Measurements from ENCODE around the gene TLR8.

Gene TLR8

GRCh38 chrX:12919620-12920019 is 13.2 kb downstream of the TLR8 start:
- H2AFZ ChIP-seq (ENCODE audit: low read length): no peak overlapping the region
- no peak for DNase-seq
- no peaks in the 10 kb centered on the region for H3K27me3 ChIP-seq (replicated peaks; ENCODE audit: insufficient read depth, low read length)
- no peaks in the 10 kb centered on the region for H3K36me3 ChIP-seq (replicated peaks; ENCODE audit: insufficient read depth, low read length)
- TF ChIP-seq, protein P1, sequence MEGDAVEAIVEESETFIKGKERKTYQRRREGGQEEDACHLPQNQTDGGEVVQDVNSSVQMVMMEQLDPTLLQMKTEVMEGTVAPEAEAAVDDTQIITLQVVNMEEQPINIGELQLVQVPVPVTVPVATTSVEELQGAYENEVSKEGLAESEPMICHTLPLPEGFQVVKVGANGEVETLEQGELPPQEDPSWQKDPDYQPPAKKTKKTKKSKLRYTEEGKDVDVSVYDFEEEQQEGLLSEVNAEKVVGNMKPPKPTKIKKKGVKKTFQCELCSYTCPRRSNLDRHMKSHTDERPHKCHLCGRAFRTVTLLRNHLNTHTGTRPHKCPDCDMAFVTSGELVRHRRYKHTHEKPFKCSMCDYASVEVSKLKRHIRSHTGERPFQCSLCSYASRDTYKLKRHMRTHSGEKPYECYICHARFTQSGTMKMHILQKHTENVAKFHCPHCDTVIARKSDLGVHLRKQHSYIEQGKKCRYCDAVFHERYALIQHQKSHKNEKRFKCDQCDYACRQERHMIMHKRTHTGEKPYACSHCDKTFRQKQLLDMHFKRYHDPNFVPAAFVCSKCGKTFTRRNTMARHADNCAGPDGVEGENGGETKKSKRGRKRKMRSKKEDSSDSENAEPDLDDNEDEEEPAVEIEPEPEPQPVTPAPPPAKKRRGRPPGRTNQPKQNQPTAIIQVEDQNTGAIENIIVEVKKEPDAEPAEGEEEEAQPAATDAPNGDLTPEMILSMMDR (IDR thresholded peaks at IDR 0.05; ENCODE audit: low read length): no peak
- TF ChIP-seq EZH2phosphoT487 (IDR thresholded peaks at IDR 0.05; ENCODE audit: low read length): no peak
- H3K9me2 ChIP-seq (replicated peaks; ENCODE audit: insufficient read depth, low read length): no peaks in the 10 kb centered on the region
- no peaks in the 10 kb centered on the region for H3K9me3 ChIP-seq (replicated peaks; ENCODE audit: insufficient read depth, low read length)
- no peak overlapping the region for H3K9ac ChIP-seq (ENCODE audit: low read length)
- no peaks in the 10 kb centered on the region for H3K4me1 ChIP-seq (ENCODE audit: low read length)
- no peak overlapping the region for H3K4me2 ChIP-seq (ENCODE audit: low read depth, low read length)
- H3F3A ChIP-seq (ENCODE audit: insufficient read depth, low read length): no peaks in the 10 kb centered on the region
- no peaks in the 10 kb centered on the region for H4K20me1 ChIP-seq (ENCODE audit: insufficient read depth, low read length)
- no peaks in the 10 kb centered on the region for H3K79me2 ChIP-seq (ENCODE audit: low read length)
- H3K27ac ChIP-seq (ENCODE audit: low read length): no peak overlapping the region
- no peak overlapping the region for H3K4me3 ChIP-seq (ENCODE audit: low read length)

GRCh38 chrX:12920990-12921389 is 14.6 kb downstream of the TLR8 start:
- Histone ChIP-seq H3K27ac (ENCODE audit: low read length) (no peak overlapping the region), H3K4me1 (ENCODE audit: low read length) (no peaks in the 10 kb centered on the region), H3K4me3 (ENCODE audit: low read length) (no peak overlapping the region), H3K27me3 (replicated peaks; ENCODE audit: insufficient read depth, low read length) (no peaks in the 10 kb centered on the region), H3K79me2 (ENCODE audit: low read length) (no peaks in the 10 kb centered on the region), H3K9ac (ENCODE audit: low read length) (no peak overlapping the region), H3K4me2 (ENCODE audit: low read depth, low read length) (no peak overlapping the region), H2AFZ (ENCODE audit: low read length) (no peak overlapping the region), H3K9me2 (replicated peaks; ENCODE audit: insufficient read depth, low read length) (no peaks in the 10 kb centered on the region), H3K9me3 (replicated peaks; ENCODE audit: insufficient read depth, low read length) (no peaks in the 10 kb centered on the region), H3F3A (ENCODE audit: insufficient read depth, low read length) (no peaks in the 10 kb centered on the region), H4K20me1 (ENCODE audit: insufficient read depth, low read length) (no peaks in the 10 kb centered on the region), H3K36me3 (replicated peaks; ENCODE audit: insufficient read depth, low read length) (no peaks in the 10 kb centered on the region)
- TF ChIP-seq EZH2phosphoT487 (IDR thresholded peaks at IDR 0.05; ENCODE audit: low read length) (no peak), EZH2 (optimal IDR thresholded peaks at IDR 0.05; ENCODE audit: low read depth, low read length) (no peak)
- TF ChIP-seq, protein P1 (IDR thresholded peaks at IDR 0.05; ENCODE audit: low read length): no peak
- DNase-seq: no peak

GRCh38 chrX:12921886-12922598 is 15.6 kb downstream of the TLR8 start:
- Histone ChIP-seq H2AFZ (ENCODE audit: low read length) (no peak overlapping the region), H3K9ac (ENCODE audit: low read length) (no peak overlapping the region), H3K79me2 (ENCODE audit: low read length) (no peaks in the 10 kb centered on the region), H3K27ac (ENCODE audit: low read length) (no peak overlapping the region), H3K36me3 (replicated peaks; ENCODE audit: insufficient read depth, low read length) (no peaks in the 10 kb centered on the region), H3K9me2 (replicated peaks; ENCODE audit: insufficient read depth, low read length) (no peaks in the 10 kb centered on the region), H3K4me1 (ENCODE audit: low read length) (no peaks in the 10 kb centered on the region), H3K27me3 (replicated peaks; ENCODE audit: insufficient read depth, low read length) (no peaks in the 10 kb centered on the region), H3K4me3 (ENCODE audit: low read length) (no peak overlapping the region), H4K20me1 (ENCODE audit: insufficient read depth, low read length) (no peaks in the 10 kb centered on the region), H3K4me2 (ENCODE audit: low read depth, low read length) (no peak overlapping the region), H3F3A (ENCODE audit: insufficient read depth, low read length) (no peaks in the 10 kb centered on the region), H3K9me3 (replicated peaks; ENCODE audit: insufficient read depth, low read length) (no peaks in the 10 kb centered on the region)
- TF ChIP-seq EZH2phosphoT487 (IDR thresholded peaks at IDR 0.05; ENCODE audit: low read length) (no peak), EZH2 (optimal IDR thresholded peaks at IDR 0.05; ENCODE audit: low read depth, low read length) (no peak)
- TF ChIP-seq, protein P1 (IDR thresholded peaks at IDR 0.05; ENCODE audit: low read length): no peak
- no peak for DNase-seq
